Chondrocyte (in vitro differentiated cells): ENCODE results near the gene NFKBIE. TPM values are rescaled to one million over a fixed set of nuclear protein-coding genes. Genes with fewer than 3 reads are reported as not detected.
"Not testable (repeated sequence)": the region's sequence is repeated elsewhere in the genome, so short reads cannot be mapped to it uniquely, and the experiment has no call there.

Experiments
- DNase-seq: peaks from one replicate; pipeline ENCODE4 v3.0.0; 2021; ENCODE audit warnings: mixed read lengths, low spot score
- H3K27ac Mint-ChIP-seq: one replicate; pipeline ENCODE4 v1.8.0; 2021; ENCODE audit warnings: mild to moderate bottlenecking, moderate library complexity, mixed read lengths; ENCODE audit not compliant: unreplicated experiment
- H3K27me3 Mint-ChIP-seq: 2 replicates; pipeline ENCODE4 v1.8.0; 2021; ENCODE audit warnings: low read depth, mixed read lengths
- H3K36me3 Mint-ChIP-seq: 2 replicates; pipeline ENCODE4 v1.8.0; 2021; ENCODE audit warnings: low read depth, mixed read lengths
- H3K4me1 Mint-ChIP-seq: 2 replicates; pipeline ENCODE4 v1.8.0; 2021; ENCODE audit warnings: low read depth, mild to moderate bottlenecking, mixed read lengths
- H3K4me3 Mint-ChIP-seq: one replicate; pipeline ENCODE4 v1.8.0; 2021; ENCODE audit warnings: mild to moderate bottlenecking, moderate library complexity, mixed read lengths; ENCODE audit not compliant: unreplicated experiment
- H3K9me3 Mint-ChIP-seq: 2 replicates; pipeline ENCODE4 v1.8.0; 2021; ENCODE audit warnings: low read depth, mixed read lengths
- CTCF ChIP-seq: fragments of 200-600 bp; sonication (generic); IDR thresholded peaks from 2 replicates; pipeline ENCODE4 v1.5.0; 2021; ENCODE audit warnings: antibody characterized with exemption, mild to moderate bottlenecking, moderate library complexity
- total RNA-seq: library from RNA; stranded (reverse); gene quantifications from 3 replicates; pipeline ENCODE4 v1.2.1, GENCODE V29; 2021

The NFKBIE gene
- total RNA-seq, 1 donor from 2014 or later: 6.2 TPM

- DNase-seq: peak; percentile 68
- H3K4me1 Mint-ChIP-seq: peaks cover 74% of the 10 kb centered on the region
- TF ChIP-seq CTCF: no peak
- H3K27me3 Mint-ChIP-seq: no peaks in the 10 kb centered on the region
- H3K27ac Mint-ChIP-seq: peak overlapping the region; percentile 96
- H3K9me3 Mint-ChIP-seq: no peaks in the 10 kb centered on the region
- peaks cover 25% of the 10 kb centered on the region for H3K36me3 Mint-ChIP-seq
- no peak overlapping the region for H3K4me3 Mint-ChIP-seq
These were observed 31.7 kb downstream of the NFKBIE start for GRCh38 chr6:44233567-44234100.

GRCh38 chr6:44232676-44233566 is 32.4 kb downstream of the NFKBIE start:
- Mint-ChIP-seq H3K4me3 (no peak overlapping the region), H3K27me3 (no peaks in the 10 kb centered on the region), H3K9me3 (no peaks in the 10 kb centered on the region), H3K4me1 (peaks cover 74% of the 10 kb centered on the region), H3K27ac (peak overlapping the region; percentile 96), H3K36me3 (peaks cover 25% of the 10 kb centered on the region)
- no peak for TF ChIP-seq CTCF
- DNase-seq: peak; percentile 69

- not testable (repeated sequence) for H3K9me3 Mint-ChIP-seq, H3K4me3 Mint-ChIP-seq, H3K27me3 Mint-ChIP-seq
- peak; percentile 48 for DNase-seq
- Mint-ChIP-seq H3K4me1 (peaks cover 74% of the 10 kb centered on the region), H3K27ac (peak overlapping the region; percentile 59), H3K36me3 (peaks cover 25% of the 10 kb centered on the region)
These were observed 33.9 kb downstream of the NFKBIE start for GRCh38 chr6:44231426-44231825.

- no peaks in the 10 kb centered on the region for H3K9me3 Mint-ChIP-seq
- TF ChIP-seq CTCF: no peak
- H3K36me3 Mint-ChIP-seq: peaks cover 21% of the 10 kb centered on the region
- no peak overlapping the region for H3K4me3 Mint-ChIP-seq
- H3K4me1 Mint-ChIP-seq: peaks cover 75% of the 10 kb centered on the region
- no peak overlapping the region for H3K27ac Mint-ChIP-seq
- no peaks in the 10 kb centered on the region for H3K27me3 Mint-ChIP-seq
- peak; percentile 72 for DNase-seq
These were observed 35.2 kb downstream of the NFKBIE start for GRCh38 chr6:44230034-44230675.

GRCh38 chr6:44229376-44230033 is 35.8 kb downstream of the NFKBIE start:
- Mint-ChIP-seq H3K9me3 (no peaks in the 10 kb centered on the region), H3K4me3 (no peak overlapping the region), H3K27ac (peak overlapping the region; percentile 57), H3K36me3 (peaks cover 21% of the 10 kb centered on the region), H3K4me1 (peaks cover 75% of the 10 kb centered on the region), H3K27me3 (no peaks in the 10 kb centered on the region)
- no peak for TF ChIP-seq CTCF
- DNase-seq: peak; percentile 56
